ENCODE data around the gene UBE3C. TPM values are rescaled to one million over a fixed set of nuclear protein-coding genes. Genes with fewer than 3 reads are reported as not detected.

UBE3C gene
- total RNA-seq, 1 donor from 2014 or later = 65.3 TPM

GRCh38 chr7:157189405-157189804 is 50.7 kb downstream of the UBE3C start:
- POLR2A ChIA-PET = no interaction called here
- H3K4me3 Mint-ChIP-seq = no peak overlapping the region
- no peak for DNase-seq
- H3K27ac Mint-ChIP-seq = no peak overlapping the region
- H3K27me3 Mint-ChIP-seq = no peaks in the 10 kb centered on the region
- TF ChIP-seq CTCF (IDR thresholded peaks at IDR 0.05) = no peak
- ATAC-seq (ENCODE audit: low read depth) = no peak
- CTCF ChIA-PET = interaction anchor here (0.7 kb wide), 1 partner anchor 21 kb away, joined by 3 read pairs; no protein-coding TSS in a partner anchor
- H3K4me1 Mint-ChIP-seq = no peaks in the 10 kb centered on the region
- H3K36me3 Mint-ChIP-seq (ENCODE audit: low read depth) = peaks cover 84% of the 10 kb centered on the region
- intact Hi-C loops (cut with micrococcal nuclease) = no loop called here
- no peaks in the 10 kb centered on the region for H3K9me3 Mint-ChIP-seq

GRCh38 chr7:157192861-157193260 is 54.1 kb downstream of the UBE3C start:
- no peaks in the 10 kb centered on the region for H3K4me1 Mint-ChIP-seq
- H3K36me3 Mint-ChIP-seq (ENCODE audit: low read depth) = peaks cover 86% of the 10 kb centered on the region
- ATAC-seq (ENCODE audit: low read depth) = no peak
- intact Hi-C loops (cut with micrococcal nuclease) = no loop called here
- H3K27me3 Mint-ChIP-seq = no peaks in the 10 kb centered on the region
- DNase-seq = no peak
- H3K27ac Mint-ChIP-seq = no peak overlapping the region
- H3K9me3 Mint-ChIP-seq = no peaks in the 10 kb centered on the region
- no peak overlapping the region for H3K4me3 Mint-ChIP-seq
- POLR2A ChIA-PET = no interaction called here
- TF ChIP-seq CTCF (IDR thresholded peaks at IDR 0.05) = no peak
- CTCF ChIA-PET = no interaction called here

- ATAC-seq (ENCODE audit: low read depth) = no peak
- Mint-ChIP-seq H3K4me1 (no peaks in the 10 kb centered on the region), H3K9me3 (no peaks in the 10 kb centered on the region), H3K27me3 (no peaks in the 10 kb centered on the region), H3K27ac (no peak overlapping the region), H3K4me3 (no peak overlapping the region), H3K36me3 (ENCODE audit: low read depth) (peaks cover 86% of the 10 kb centered on the region)
- ChIA-PET POLR2A (no interaction called here), CTCF (no interaction called here)
- no peak for DNase-seq
- no peak for TF ChIP-seq CTCF (IDR thresholded peaks at IDR 0.05)
- intact Hi-C loops (cut with micrococcal nuclease) = no loop called here
These were observed 54.5 kb downstream of the UBE3C start for GRCh38 chr7:157193274-157193673.

- Mint-ChIP-seq H3K4me1 (no peaks in the 10 kb centered on the region), H3K4me3 (no peak overlapping the region), H3K27me3 (no peaks in the 10 kb centered on the region), H3K9me3 (no peaks in the 10 kb centered on the region), H3K36me3 (ENCODE audit: low read depth) (peaks cover 82% of the 10 kb centered on the region), H3K27ac (no peak overlapping the region)
- ChIA-PET POLR2A (no interaction called here), CTCF (no interaction called here)
- no peak for TF ChIP-seq CTCF (IDR thresholded peaks at IDR 0.05)
- intact Hi-C loops (cut with micrococcal nuclease) = no loop called here
- ATAC-seq (ENCODE audit: low read depth) (no peak), DNase-seq (no peak)
These were observed 56.2 kb downstream of the UBE3C start for GRCh38 chr7:157194948-157195347.

GRCh38 chr7:157195868-157196267 is 57.1 kb downstream of the UBE3C start:
- Mint-ChIP-seq H3K27me3 (no peaks in the 10 kb centered on the region), H3K36me3 (ENCODE audit: low read depth) (peaks cover 74% of the 10 kb centered on the region), H3K9me3 (no peaks in the 10 kb centered on the region), H3K4me3 (no peak overlapping the region), H3K4me1 (no peaks in the 10 kb centered on the region), H3K27ac (no peak overlapping the region)
- intact Hi-C loops (cut with micrococcal nuclease) = no loop called here
- no peak for ATAC-seq (ENCODE audit: low read depth)
- POLR2A ChIA-PET = no interaction called here
- CTCF ChIA-PET = no interaction called here
- DNase-seq = no peak
- TF ChIP-seq CTCF (IDR thresholded peaks at IDR 0.05) = no peak

Measured in activated B cell treated with CpG ODN at 0.5 μM for 24 hours (primary cell).